Measurements from ENCODE around the gene SIRT1.

DNA sequence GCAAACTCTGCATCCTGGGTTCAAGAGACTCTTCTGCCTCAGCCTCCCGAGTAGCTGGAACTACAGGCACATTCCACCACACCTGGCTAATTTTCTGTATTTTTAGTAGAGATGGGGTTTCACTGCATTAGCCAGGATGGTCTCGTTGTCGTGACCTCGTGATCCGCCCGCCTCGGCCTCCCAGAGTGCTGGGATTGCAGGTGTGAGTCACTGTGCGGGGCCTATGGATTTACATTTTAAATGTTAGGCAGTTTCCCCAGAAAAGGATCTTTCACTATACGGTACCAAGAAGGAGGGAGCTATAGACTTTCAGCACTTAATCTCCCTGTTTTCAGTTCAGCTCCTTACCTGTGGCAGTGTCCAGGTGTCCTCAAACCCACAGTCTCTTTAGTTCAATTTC, 50.8 kb downstream of the SIRT1 start:
- TF ChIP-seq, protein P1, sequence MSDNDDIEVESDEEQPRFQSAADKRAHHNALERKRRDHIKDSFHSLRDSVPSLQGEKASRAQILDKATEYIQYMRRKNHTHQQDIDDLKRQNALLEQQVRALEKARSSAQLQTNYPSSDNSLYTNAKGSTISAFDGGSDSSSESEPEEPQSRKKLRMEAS (IDR thresholded peaks at IDR 0.05), result no peak
- TF ChIP-seq ZFX (IDR thresholded peaks at IDR 0.05) (no peak), SP1 (IDR thresholded peaks at IDR 0.05; ENCODE audit: low read depth) (no peak), ZNF274 (IDR thresholded peaks at IDR 0.05; ENCODE audit: low read depth, low read length) (no peak), POLR2A (IDR thresholded peaks at IDR 0.05; ENCODE audit: borderline replicate concordance, extremely low read depth, insufficient read depth, insufficient read length) (no peak), EZH2 (IDR thresholded peaks at IDR 0.05) (no peak), POLR2AphosphoS5 (IDR thresholded peaks at IDR 0.05; ENCODE audit: low read depth, low read length) (no peak), EZH2phosphoT487 (IDR thresholded peaks at IDR 0.05; ENCODE audit: borderline replicate concordance) (no peak), YY1 (IDR thresholded peaks at IDR 0.05; ENCODE audit: extremely low read depth, insufficient replicate concordance, low read depth, low read length) (no peak)
- TF ChIP-seq, protein P2, sequence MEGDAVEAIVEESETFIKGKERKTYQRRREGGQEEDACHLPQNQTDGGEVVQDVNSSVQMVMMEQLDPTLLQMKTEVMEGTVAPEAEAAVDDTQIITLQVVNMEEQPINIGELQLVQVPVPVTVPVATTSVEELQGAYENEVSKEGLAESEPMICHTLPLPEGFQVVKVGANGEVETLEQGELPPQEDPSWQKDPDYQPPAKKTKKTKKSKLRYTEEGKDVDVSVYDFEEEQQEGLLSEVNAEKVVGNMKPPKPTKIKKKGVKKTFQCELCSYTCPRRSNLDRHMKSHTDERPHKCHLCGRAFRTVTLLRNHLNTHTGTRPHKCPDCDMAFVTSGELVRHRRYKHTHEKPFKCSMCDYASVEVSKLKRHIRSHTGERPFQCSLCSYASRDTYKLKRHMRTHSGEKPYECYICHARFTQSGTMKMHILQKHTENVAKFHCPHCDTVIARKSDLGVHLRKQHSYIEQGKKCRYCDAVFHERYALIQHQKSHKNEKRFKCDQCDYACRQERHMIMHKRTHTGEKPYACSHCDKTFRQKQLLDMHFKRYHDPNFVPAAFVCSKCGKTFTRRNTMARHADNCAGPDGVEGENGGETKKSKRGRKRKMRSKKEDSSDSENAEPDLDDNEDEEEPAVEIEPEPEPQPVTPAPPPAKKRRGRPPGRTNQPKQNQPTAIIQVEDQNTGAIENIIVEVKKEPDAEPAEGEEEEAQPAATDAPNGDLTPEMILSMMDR (IDR thresholded peaks at IDR 0.05 in 2 of 3, conservative IDR thresholded peaks at IDR 0.05 in 1 of 3; ENCODE audit: borderline replicate concordance in 1 of 3, insufficient read depth in 1 of 3, low read depth in 2 of 3, low read length in 2 of 3), result no peak
- TF ChIP-seq, protein P3, sequence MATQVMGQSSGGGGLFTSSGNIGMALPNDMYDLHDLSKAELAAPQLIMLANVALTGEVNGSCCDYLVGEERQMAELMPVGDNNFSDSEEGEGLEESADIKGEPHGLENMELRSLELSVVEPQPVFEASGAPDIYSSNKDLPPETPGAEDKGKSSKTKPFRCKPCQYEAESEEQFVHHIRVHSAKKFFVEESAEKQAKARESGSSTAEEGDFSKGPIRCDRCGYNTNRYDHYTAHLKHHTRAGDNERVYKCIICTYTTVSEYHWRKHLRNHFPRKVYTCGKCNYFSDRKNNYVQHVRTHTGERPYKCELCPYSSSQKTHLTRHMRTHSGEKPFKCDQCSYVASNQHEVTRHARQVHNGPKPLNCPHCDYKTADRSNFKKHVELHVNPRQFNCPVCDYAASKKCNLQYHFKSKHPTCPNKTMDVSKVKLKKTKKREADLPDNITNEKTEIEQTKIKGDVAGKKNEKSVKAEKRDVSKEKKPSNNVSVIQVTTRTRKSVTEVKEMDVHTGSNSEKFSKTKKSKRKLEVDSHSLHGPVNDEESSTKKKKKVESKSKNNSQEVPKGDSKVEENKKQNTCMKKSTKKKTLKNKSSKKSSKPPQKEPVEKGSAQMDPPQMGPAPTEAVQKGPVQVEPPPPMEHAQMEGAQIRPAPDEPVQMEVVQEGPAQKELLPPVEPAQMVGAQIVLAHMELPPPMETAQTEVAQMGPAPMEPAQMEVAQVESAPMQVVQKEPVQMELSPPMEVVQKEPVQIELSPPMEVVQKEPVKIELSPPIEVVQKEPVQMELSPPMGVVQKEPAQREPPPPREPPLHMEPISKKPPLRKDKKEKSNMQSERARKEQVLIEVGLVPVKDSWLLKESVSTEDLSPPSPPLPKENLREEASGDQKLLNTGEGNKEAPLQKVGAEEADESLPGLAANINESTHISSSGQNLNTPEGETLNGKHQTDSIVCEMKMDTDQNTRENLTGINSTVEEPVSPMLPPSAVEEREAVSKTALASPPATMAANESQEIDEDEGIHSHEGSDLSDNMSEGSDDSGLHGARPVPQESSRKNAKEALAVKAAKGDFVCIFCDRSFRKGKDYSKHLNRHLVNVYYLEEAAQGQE (IDR thresholded peaks at IDR 0.05; ENCODE audit: low read depth), result no peak

Measured in HCT116 (cell line).